ENCODE data around the gene CALHM4. TPM values are rescaled to one million over a fixed set of nuclear protein-coding genes. Genes with fewer than 3 reads are reported as not detected.

CALHM4 gene
- total RNA-seq, 1 donor from 2014 or later, result not detected

- ATAC-seq (ENCODE audit: low read depth), result no peak
These were observed 23.9 kb downstream of the CALHM4 start for GRCh38 chr6:116577486-116577885.

GRCh38 chr6:116578335-116578734 lies 24.8 kb downstream of the CALHM4 start:
- Mint-ChIP-seq H3K4me3 (no peak overlapping the region), H3K36me3 (ENCODE audit: low read depth) (peaks cover 68% of the 10 kb centered on the region), H3K27me3 (no peaks in the 10 kb centered on the region), H3K9me3 (no peaks in the 10 kb centered on the region), H3K27ac (no peak overlapping the region), H3K4me1 (peaks cover 13% of the 10 kb centered on the region)
- ATAC-seq (ENCODE audit: low read depth) (no peak), DNase-seq (no peak)
- no peak for TF ChIP-seq CTCF (IDR thresholded peaks at IDR 0.05)
- intact Hi-C loops (cut with micrococcal nuclease), result no loop called here
- ChIA-PET CTCF (interaction anchor here (0.7 kb wide), 1 partner anchor 291 kb away, joined by 3 read pairs; no protein-coding TSS in a partner anchor), POLR2A (no interaction called here)

More at GRCh38 chr6:116577486-116577885, 23.9 kb downstream of the CALHM4 start:
- Mint-ChIP-seq H3K4me3 (no peak overlapping the region), H3K36me3 (ENCODE audit: low read depth) (peaks cover 64% of the 10 kb centered on the region), H3K27me3 (no peaks in the 10 kb centered on the region), H3K9me3 (no peaks in the 10 kb centered on the region), H3K4me1 (peaks cover 21% of the 10 kb centered on the region), H3K27ac (no peak overlapping the region)
- ChIA-PET CTCF (interaction anchor here (0.7 kb wide), 1 partner anchor 290 kb away, joined by 3 read pairs; no protein-coding TSS in a partner anchor), POLR2A (no interaction called here)
- no peak for TF ChIP-seq CTCF (IDR thresholded peaks at IDR 0.05)
- no peak for DNase-seq
- intact Hi-C loops (cut with micrococcal nuclease), result no loop called here

GRCh38 chr6:116579143-116579542 lies 25.6 kb downstream of the CALHM4 start:
- H3K4me3 Mint-ChIP-seq, result no peak overlapping the region
- no peak for TF ChIP-seq CTCF (IDR thresholded peaks at IDR 0.05)
- peaks cover 5% of the 10 kb centered on the region for H3K4me1 Mint-ChIP-seq
- peaks cover 73% of the 10 kb centered on the region for H3K36me3 Mint-ChIP-seq (ENCODE audit: low read depth)
- ChIA-PET POLR2A (no interaction called here), CTCF (no interaction called here)
- no peaks in the 10 kb centered on the region for H3K27me3 Mint-ChIP-seq
- DNase-seq (no peak), ATAC-seq (ENCODE audit: low read depth) (no peak)
- H3K9me3 Mint-ChIP-seq, result no peaks in the 10 kb centered on the region
- intact Hi-C loops (cut with micrococcal nuclease), result no loop called here
- H3K27ac Mint-ChIP-seq, result no peak overlapping the region

- no peak overlapping the region for H3K27ac Mint-ChIP-seq
- ChIA-PET POLR2A (no interaction called here), CTCF (no interaction called here)
- DNase-seq (no peak), ATAC-seq (ENCODE audit: low read depth) (no peak)
- no peaks in the 10 kb centered on the region for H3K27me3 Mint-ChIP-seq
- intact Hi-C loops (cut with micrococcal nuclease), result no loop called here
- H3K4me3 Mint-ChIP-seq, result no peak overlapping the region
- peaks cover 2% of the 10 kb centered on the region for H3K4me1 Mint-ChIP-seq
- H3K9me3 Mint-ChIP-seq, result no peaks in the 10 kb centered on the region
- H3K36me3 Mint-ChIP-seq (ENCODE audit: low read depth), result peaks cover 72% of the 10 kb centered on the region
- no peak for TF ChIP-seq CTCF (IDR thresholded peaks at IDR 0.05)
These were observed 26.6 kb downstream of the CALHM4 start for GRCh38 chr6:116580198-116580597.

GRCh38 chr6:116586276-116586675 lies 32.7 kb downstream of the CALHM4 start:
- H3K27ac Mint-ChIP-seq, result no peak overlapping the region
- ChIA-PET POLR2A (no interaction called here), CTCF (no interaction called here)
- ATAC-seq (ENCODE audit: low read depth), result no peak
- H3K27me3 Mint-ChIP-seq, result no peaks in the 10 kb centered on the region
- TF ChIP-seq CTCF (IDR thresholded peaks at IDR 0.05), result no peak
- intact Hi-C loops (cut with micrococcal nuclease), result no loop called here
- no peak for DNase-seq
- H3K4me1 Mint-ChIP-seq, result no peaks in the 10 kb centered on the region
- H3K9me3 Mint-ChIP-seq, result no peaks in the 10 kb centered on the region
- no peak overlapping the region for H3K4me3 Mint-ChIP-seq
- peaks cover 69% of the 10 kb centered on the region for H3K36me3 Mint-ChIP-seq (ENCODE audit: low read depth)

All from activated B cell treated with CpG ODN at 0.5 μM for 24 hours (primary cell).